AG04450 (cell line): ENCODE results near the gene IGFL1. TPM values are rescaled to one million over a fixed set of nuclear protein-coding genes. Genes with fewer than 3 reads are reported as not detected.
"Not testable (repeated sequence)": the region's sequence is repeated elsewhere in the genome, so short reads cannot be mapped to it uniquely, and the experiment has no call there.

Experiments used
- CTCF ChIA-PET: fragments of 300-600, 350-600 bp; formaldehyde crosslinking; extraction: SDS; loops from one replicate; lab custom pipeline; 2022; ENCODE audit warnings: antibody characterized with exemption, inconsistent platforms; lab: Charles Lee
- POLR2A ChIA-PET: fragments of 350-600 bp; formaldehyde crosslinking; extraction: SDS; loops from one replicate; lab custom pipeline; 2021; ENCODE audit warnings: antibody characterized with exemption, inconsistent platforms; lab: Yijun Ruan, JAX
- DNase-seq: peaks from one replicate; pipeline ENCODE4 v3.0.0-alpha.2; 2011; ENCODE audit warnings: low read depth, low spot score
- H3K27ac ChIP-seq: one replicate; pipeline ENCODE4 v1.5.1; 2012; ENCODE audit warnings: low read depth, low read length, control low read depth
- H3K27me3 ChIP-seq: one replicate; pipeline ENCODE4 v1.6.0; 2012; ENCODE audit warnings: low read length; ENCODE audit not compliant: control insufficient read depth, insufficient read depth
- H3K4me3 ChIP-seq: 2 replicates; pipeline ENCODE4 v1.5.1; 2011; ENCODE audit warnings: mild to moderate bottlenecking, low read depth, low read length, control low read depth
- H3K9me3 ChIP-seq: 2 replicates; pipeline ENCODE4 v1.5.1; 2012; ENCODE audit warnings: low read length; ENCODE audit not compliant: control insufficient read depth, insufficient read depth
- polyA plus RNA-seq: library from polyadenylated mRNA; depleted of rRNA; stranded (reverse); fragments of >200 nt; gene quantifications from 2 replicates; pipeline ENCODE4 v1.2.3, GENCODE V29; 2011
- TF ChIP-seq, protein P1 (sequence below): IDR thresholded peaks from 2 replicates; pipeline ENCODE4 v1.5.1; 2011; ENCODE audit warnings: low read depth, low read length, control low read depth, inconsistent platforms

IGFL1 gene
- polyA plus RNA-seq, 1 experiment: not detected

DNA sequence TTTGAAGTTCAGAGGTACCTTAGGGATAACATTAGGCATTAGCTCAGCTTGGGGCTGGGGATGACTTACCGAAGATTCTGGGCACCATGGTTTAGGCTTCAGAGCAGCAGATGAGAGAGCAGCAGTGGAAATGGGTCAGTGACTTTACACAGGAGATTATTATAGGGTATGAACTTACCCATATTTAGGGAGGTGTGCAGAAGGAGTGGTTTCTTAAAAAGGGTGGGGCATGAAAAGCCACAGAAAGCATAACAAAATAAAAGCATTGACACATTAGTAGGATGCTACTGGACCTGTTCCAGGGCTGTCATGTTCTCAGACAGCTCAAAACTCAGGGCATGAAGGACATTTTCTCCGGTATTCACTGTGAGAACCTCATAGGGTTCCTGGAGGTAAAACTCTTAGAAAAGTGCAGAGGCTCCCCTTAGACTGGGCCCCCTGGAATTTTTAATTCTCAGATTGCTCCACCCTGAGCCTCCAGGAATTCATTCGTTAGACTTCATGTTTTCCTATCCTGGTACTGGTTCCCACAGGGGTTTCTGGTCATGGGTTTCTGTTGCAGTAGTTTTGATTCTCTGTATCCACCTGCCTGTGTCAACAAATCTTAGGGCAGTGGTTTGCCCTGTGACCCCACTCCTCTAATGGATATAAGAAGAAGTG lies 20.7 kb downstream of the IGFL1 start:
- Histone ChIP-seq H3K27ac (no peak overlapping the region), H3K4me3 (no peak overlapping the region), H3K27me3 (peaks cover 32% of the 10 kb centered on the region), H3K9me3 (no peaks in the 10 kb centered on the region)
- TF ChIP-seq, protein P1, sequence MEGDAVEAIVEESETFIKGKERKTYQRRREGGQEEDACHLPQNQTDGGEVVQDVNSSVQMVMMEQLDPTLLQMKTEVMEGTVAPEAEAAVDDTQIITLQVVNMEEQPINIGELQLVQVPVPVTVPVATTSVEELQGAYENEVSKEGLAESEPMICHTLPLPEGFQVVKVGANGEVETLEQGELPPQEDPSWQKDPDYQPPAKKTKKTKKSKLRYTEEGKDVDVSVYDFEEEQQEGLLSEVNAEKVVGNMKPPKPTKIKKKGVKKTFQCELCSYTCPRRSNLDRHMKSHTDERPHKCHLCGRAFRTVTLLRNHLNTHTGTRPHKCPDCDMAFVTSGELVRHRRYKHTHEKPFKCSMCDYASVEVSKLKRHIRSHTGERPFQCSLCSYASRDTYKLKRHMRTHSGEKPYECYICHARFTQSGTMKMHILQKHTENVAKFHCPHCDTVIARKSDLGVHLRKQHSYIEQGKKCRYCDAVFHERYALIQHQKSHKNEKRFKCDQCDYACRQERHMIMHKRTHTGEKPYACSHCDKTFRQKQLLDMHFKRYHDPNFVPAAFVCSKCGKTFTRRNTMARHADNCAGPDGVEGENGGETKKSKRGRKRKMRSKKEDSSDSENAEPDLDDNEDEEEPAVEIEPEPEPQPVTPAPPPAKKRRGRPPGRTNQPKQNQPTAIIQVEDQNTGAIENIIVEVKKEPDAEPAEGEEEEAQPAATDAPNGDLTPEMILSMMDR: no peak
- CTCF ChIA-PET: interaction anchor here (1.1 kb wide), 1 partner anchor 222 kb away, joined by 3 read pairs; no protein-coding TSS in a partner anchor
- no peak for DNase-seq
- POLR2A ChIA-PET: no interaction called here

DNA sequence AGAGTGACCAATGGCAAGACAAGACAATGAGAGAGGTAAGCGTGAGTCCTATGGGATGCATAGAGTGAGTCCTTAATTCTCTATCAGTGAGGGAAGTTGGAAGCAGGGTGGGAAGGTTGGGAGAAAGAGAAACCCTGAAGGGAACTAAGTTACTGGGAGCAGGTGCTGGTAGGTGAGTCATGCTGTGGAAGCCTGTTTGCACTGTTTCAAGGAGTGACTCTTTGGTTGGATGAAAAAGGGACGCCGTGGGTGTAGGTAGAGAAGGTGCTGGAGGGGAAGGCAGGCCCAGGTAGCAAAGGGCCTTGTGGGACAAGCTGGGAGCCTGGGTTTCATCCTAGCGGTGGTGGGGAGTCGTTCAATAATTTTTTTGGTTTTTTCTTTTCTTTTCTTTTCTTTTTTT lies 21.9 kb downstream of the IGFL1 start:
- Histone ChIP-seq H3K27me3 (peaks cover 36% of the 10 kb centered on the region), H3K27ac (no peak overlapping the region), H3K9me3 (no peaks in the 10 kb centered on the region), H3K4me3 (no peak overlapping the region)
- DNase-seq: no peak
- CTCF ChIA-PET: no interaction called here
- TF ChIP-seq, protein P1: no peak
- POLR2A ChIA-PET: no interaction called here

DNA sequence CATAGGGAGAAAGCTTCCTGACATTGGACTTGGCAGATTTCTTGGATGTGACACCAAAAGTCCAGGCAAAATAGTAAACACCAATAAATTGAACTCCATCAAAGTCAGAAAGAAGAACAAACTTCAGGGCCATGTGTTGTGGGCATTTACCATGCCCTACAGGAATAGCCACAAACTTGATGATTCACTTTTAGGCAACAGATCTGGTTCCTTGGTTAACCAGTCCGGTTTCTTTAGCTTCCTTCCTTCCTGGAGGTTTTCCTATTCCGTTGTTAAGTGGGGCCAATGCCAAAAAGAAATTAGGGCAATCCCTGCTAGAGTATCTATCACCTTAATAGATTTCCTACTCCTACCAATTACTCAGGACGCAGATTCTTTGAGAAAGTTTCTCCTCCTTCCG lies 25.2 kb downstream of the IGFL1 start:
- Histone ChIP-seq H3K27ac (no peak overlapping the region), H3K4me3 (no peak overlapping the region), H3K9me3 (no peaks in the 10 kb centered on the region), H3K27me3 (peaks cover 45% of the 10 kb centered on the region)
- ChIA-PET CTCF (interaction anchor here (0.6 to 1.2 kb wide), 3 partner anchors 14 to 226 kb away, joined by 3 to 4 read pairs (median 3); no protein-coding TSS in a partner anchor), POLR2A (no interaction called here)
- TF ChIP-seq, protein P1: no peak
- no peak for DNase-seq

DNA sequence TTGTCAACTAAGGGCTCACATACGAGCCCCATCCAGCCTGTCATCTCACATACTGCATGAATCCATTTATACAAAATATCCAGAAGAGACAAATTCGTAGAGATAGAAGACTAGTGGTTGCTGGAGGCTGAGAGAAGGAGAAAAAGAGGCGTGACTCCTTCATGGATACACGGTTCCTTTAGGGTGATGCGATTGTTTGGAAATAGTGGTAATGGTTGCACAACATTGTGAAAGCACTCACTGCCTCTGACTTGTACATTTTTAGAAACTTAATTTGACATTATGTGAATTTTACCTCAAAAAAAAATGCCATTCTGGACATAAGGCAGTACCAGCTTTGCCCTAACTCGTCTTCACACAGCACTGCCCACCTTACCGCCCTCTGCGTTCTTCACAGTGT lies 27.3 kb downstream of the IGFL1 start:
- ChIA-PET POLR2A (interaction anchor here (0.6 kb wide), 1 partner anchor 320 kb away, joined by 5 read pairs; no protein-coding TSS in a partner anchor), CTCF (interaction anchor here (0.5 to 1.3 kb wide), 3 partner anchors 9 to 228 kb away, joined by 3 to 6 read pairs (median 4); no protein-coding TSS in a partner anchor)
- Histone ChIP-seq H3K9me3 (no peaks in the 10 kb centered on the region), H3K27me3 (peaks cover 43% of the 10 kb centered on the region), H3K27ac (no peak overlapping the region), H3K4me3 (no peak overlapping the region)
- DNase-seq: no peak
- TF ChIP-seq, protein P1: no peak

DNA sequence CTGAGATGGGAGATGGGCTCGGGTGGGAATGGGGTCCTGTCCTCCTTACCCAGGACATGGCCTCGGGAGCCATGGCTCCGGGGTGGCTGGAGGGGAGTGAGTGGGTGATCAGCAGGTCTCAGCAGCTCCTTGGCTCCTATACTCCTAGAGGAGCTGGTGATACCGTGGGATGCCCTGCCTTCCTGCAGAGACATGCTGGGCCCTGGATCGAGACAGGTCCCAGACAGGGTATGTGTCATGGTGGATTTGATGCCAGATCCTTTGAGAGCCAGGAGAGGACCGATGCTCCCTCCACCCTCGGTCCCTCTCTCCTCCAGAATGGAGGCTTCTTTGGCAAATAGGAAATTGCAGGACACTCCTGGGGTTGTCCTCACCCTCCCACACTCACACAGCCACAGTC lies 32.0 kb downstream of the IGFL1 start:
- H3K9me3 ChIP-seq, DNase-seq, POLR2A ChIA-PET, H3K4me3 ChIP-seq, H3K27ac ChIP-seq: not testable (repeated sequence)
- peaks cover 49% of the 10 kb centered on the region for H3K27me3 ChIP-seq
- CTCF ChIA-PET: interaction anchor here (1.1 to 10.1 kb wide), 2 partner anchors 181 to 184 kb away, joined by 3 to 122 read pairs; no protein-coding TSS in a partner anchor

DNA sequence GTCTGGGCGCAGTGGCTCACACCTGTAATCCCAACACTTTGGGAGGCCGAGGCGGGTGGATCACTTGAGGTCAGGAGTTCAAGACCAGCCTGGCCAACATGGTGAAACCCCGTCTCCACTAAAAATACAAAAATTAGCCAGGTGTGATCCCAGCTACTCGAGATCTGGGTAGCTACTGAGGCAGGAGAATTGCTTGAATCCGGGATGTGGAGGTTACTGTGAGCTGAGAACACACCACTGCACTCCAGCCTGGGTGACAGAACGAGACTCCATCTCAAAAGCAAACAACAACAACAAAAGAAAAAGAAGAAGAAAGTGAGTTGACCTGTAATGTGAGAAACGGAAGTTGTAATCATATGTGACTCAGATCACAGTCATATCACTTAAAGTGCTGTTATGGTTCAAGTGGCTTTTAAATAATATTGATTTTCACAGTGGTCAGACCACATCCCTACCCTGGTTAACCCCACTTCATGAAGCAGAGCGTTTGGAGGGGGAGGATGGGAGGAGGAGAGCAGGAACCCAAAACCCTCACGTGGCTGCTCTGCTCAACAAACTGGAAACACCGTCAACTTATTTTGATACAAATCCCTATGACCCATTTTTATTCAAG lies 33.2 kb downstream of the IGFL1 start:
- H3K4me3 ChIP-seq, H3K27ac ChIP-seq, DNase-seq, POLR2A ChIA-PET, H3K9me3 ChIP-seq: not testable (repeated sequence)
- CTCF ChIA-PET: interaction anchor here (1.0 to 10.1 kb wide), 4 partner anchors 73 to 234 kb away, joined by 3 to 122 read pairs (median 4); no protein-coding TSS in a partner anchor
- H3K27me3 ChIP-seq: peaks cover 42% of the 10 kb centered on the region

DNA sequence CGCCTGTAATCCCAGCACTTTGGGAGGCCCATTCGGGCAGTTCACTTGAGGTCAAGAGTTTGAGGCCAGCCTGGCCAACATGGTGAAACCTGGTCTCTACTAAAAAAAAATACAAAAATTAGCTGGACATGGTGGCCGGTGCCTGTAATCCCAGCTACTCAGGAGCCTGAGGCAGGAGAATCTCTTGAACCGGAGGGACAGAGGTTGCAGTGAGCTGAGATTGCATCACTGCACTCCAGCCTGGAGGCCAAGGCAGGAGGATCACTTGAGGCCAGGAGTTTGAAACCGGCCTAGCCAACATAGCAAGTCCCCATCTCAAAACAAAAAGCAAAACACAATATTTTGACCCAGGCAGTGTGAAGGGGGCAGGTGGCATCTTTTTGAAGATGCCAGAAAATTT lies 35.3 kb downstream of the IGFL1 start:
- H3K9me3 ChIP-seq, DNase-seq, POLR2A ChIA-PET, H3K4me3 ChIP-seq, H3K27ac ChIP-seq: not testable (repeated sequence)
- CTCF ChIA-PET: interaction anchor here (0.5 to 10.1 kb wide), 15 partner anchors 15 to 248 kb away, joined by 3 to 122 read pairs (median 3); no protein-coding TSS in a partner anchor
- H3K27me3 ChIP-seq: peaks cover 33% of the 10 kb centered on the region
